ENCODE results near the gene TEC. TPM values are rescaled to one million over a fixed set of nuclear protein-coding genes. Genes with fewer than 3 reads are reported as not detected.

The TEC gene
- total RNA-seq, 1 donor from 2014 or later: 3.5 TPM

DNA sequence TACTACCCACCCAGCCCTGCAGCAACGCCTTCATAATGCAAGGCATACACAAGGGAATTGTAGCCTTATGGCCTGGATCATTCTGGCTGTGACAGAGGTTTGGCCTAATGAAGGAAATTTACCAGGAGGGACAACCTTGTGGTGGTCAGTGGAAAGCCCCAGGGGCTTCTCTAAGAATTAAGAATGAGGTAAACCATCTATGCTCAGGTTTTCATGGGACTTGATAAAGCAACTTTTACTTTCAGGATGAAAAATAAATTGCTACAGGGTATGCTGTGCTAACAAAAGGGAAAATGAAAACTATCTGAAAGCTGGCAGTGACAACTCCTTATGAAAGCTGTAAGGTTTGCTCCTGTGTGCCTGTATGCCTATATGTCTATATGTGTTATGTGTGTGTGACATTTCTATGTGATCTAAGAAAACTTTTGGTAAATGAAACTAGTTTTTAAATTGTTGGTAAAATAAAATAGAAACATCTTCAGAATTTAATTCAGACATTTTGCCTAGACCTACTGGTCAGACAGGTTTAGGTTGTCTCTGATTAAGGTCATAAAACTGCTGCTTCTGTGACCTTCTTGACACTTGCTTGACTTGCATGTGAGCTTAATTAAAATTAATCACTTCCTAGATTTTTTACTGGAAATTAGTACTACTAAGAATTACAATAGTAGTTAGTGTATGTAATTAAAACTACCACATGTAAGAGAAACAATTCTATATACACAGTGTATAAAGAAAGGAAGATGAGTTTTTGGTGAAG, 115.7 kb downstream of the TEC start:
- TF ChIP-seq, protein P1, sequence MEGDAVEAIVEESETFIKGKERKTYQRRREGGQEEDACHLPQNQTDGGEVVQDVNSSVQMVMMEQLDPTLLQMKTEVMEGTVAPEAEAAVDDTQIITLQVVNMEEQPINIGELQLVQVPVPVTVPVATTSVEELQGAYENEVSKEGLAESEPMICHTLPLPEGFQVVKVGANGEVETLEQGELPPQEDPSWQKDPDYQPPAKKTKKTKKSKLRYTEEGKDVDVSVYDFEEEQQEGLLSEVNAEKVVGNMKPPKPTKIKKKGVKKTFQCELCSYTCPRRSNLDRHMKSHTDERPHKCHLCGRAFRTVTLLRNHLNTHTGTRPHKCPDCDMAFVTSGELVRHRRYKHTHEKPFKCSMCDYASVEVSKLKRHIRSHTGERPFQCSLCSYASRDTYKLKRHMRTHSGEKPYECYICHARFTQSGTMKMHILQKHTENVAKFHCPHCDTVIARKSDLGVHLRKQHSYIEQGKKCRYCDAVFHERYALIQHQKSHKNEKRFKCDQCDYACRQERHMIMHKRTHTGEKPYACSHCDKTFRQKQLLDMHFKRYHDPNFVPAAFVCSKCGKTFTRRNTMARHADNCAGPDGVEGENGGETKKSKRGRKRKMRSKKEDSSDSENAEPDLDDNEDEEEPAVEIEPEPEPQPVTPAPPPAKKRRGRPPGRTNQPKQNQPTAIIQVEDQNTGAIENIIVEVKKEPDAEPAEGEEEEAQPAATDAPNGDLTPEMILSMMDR (IDR thresholded peaks at IDR 0.05; ENCODE audit: unreplicated experiment): no peak
- Mint-ChIP-seq H3K27me3 (ENCODE audit: low read depth) (no peaks in the 10 kb centered on the region), H3K36me3 (peaks cover 48% of the 10 kb centered on the region), H3K4me1 (no peaks in the 10 kb centered on the region), H3K4me3 (no peak overlapping the region), H3K27ac (no peak overlapping the region), H3K9me3 (peaks cover 53% of the 10 kb centered on the region)
- no peak for DNase-seq (ENCODE audit: low spot score in 2 of 2, unreplicated experiment in 2 of 2)

- no peak overlapping the region for H3K27ac Mint-ChIP-seq
- no peaks in the 10 kb centered on the region for H3K27me3 Mint-ChIP-seq (ENCODE audit: low read depth)
- H3K4me3 Mint-ChIP-seq: no peak overlapping the region
- no peak for DNase-seq (ENCODE audit: low spot score in 2 of 2, unreplicated experiment in 2 of 2)
- H3K9me3 Mint-ChIP-seq: peaks cover 42% of the 10 kb centered on the region
- no peaks in the 10 kb centered on the region for H3K4me1 Mint-ChIP-seq
- TF ChIP-seq, protein P1 (IDR thresholded peaks at IDR 0.05; ENCODE audit: unreplicated experiment): no peak
- peaks cover 41% of the 10 kb centered on the region for H3K36me3 Mint-ChIP-seq
These were observed 117.4 kb downstream of the TEC start for GRCh38 chr4:48152259-48152658.

GRCh38 chr4:48149827-48150370, 119.7 kb downstream of the TEC start:
- DNase-seq (ENCODE audit: low spot score in 2 of 2, unreplicated experiment in 2 of 2): no peak
- peaks cover 2% of the 10 kb centered on the region for H3K4me1 Mint-ChIP-seq
- peaks cover 21% of the 10 kb centered on the region for H3K9me3 Mint-ChIP-seq
- H3K27me3 Mint-ChIP-seq (ENCODE audit: low read depth): no peaks in the 10 kb centered on the region
- no peak overlapping the region for H3K27ac Mint-ChIP-seq
- TF ChIP-seq, protein P1 (IDR thresholded peaks at IDR 0.05; ENCODE audit: unreplicated experiment): no peak
- peaks cover 21% of the 10 kb centered on the region for H3K36me3 Mint-ChIP-seq
- H3K4me3 Mint-ChIP-seq: no peak overlapping the region

DNA sequence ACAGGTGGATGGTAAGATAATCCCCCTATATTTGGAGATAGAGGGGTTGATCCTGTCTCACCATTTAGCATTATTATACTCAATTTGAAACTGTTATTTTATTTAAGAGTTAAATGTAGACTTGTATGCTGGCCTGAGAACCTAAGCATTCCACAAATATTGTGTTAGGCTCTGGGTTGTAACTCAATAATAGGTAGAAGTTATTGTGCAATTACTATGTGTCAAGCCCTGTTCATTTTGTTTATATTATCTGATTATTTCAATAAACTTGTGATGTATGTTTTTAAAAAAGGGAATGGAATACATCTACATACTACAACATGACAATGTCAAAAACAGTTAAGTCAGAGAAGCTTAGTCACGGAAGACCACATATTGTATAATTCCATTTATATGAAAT, 122.0 kb downstream of the TEC start:
- H3K27me3 Mint-ChIP-seq (ENCODE audit: low read depth): no peaks in the 10 kb centered on the region

DNA sequence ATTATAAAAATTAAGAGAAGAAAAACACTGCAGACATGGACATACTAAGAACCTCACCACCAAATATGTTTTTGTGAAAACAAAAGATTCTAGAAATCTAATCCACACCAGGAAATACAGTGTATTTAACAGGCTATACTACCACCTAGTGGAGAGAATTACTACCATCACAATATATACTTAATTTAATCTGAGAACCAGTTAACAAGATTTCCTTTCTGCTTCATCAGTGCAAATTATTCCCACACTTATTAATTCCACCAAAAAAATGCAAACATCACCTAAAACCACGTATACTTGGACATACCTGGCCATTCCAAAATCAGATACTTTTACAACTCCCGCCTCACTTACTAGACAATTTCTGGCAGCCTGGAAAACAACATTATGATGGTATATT, 128.6 kb downstream of the TEC start:
- Mint-ChIP-seq H3K4me1 (peaks cover 2% of the 10 kb centered on the region), H3K27me3 (ENCODE audit: low read depth) (no peaks in the 10 kb centered on the region), H3K36me3 (peaks cover 10% of the 10 kb centered on the region), H3K4me3 (no peak overlapping the region), H3K9me3 (no peaks in the 10 kb centered on the region), H3K27ac (no peak overlapping the region)
- TF ChIP-seq, protein P1 (IDR thresholded peaks at IDR 0.05; ENCODE audit: unreplicated experiment): peak; percentile 78
- no peak for DNase-seq (ENCODE audit: low spot score in 2 of 2, unreplicated experiment in 2 of 2)

More for the DNA sequence above, 122.0 kb downstream of the TEC start:
- H3K4me3 Mint-ChIP-seq: no peak overlapping the region
- DNase-seq (ENCODE audit: low spot score in 2 of 2, unreplicated experiment in 2 of 2): no peak
- peaks cover 4% of the 10 kb centered on the region for H3K36me3 Mint-ChIP-seq
- peaks cover 2% of the 10 kb centered on the region for H3K9me3 Mint-ChIP-seq
- TF ChIP-seq, protein P1 (IDR thresholded peaks at IDR 0.05; ENCODE audit: unreplicated experiment): no peak
- H3K27ac Mint-ChIP-seq: no peak overlapping the region
- peaks cover 2% of the 10 kb centered on the region for H3K4me1 Mint-ChIP-seq

Measured in mesothelial cell of epicardium (in vitro differentiated cells).